ENCODE data around the gene UBXN10. TPM values are rescaled to one million over a fixed set of nuclear protein-coding genes. Genes with fewer than 3 reads are reported as not detected.

Gene UBXN10
- total and polyA plus RNA-seq, 2 of the 4 experiments (the other 2 are of a cell fraction) = not detected

- no CpG with 5 or more reads among the region's 3 CpGs for WGBS, 2 experiments (ENCODE audit: extremely low coverage in 2 of 2, insufficient read length in 1 of 2)
- no peaks in the 10 kb centered on the region for H3K9me1 ChIP-seq (ENCODE audit: insufficient read depth, low read length)
- no peaks in the 10 kb centered on the region for H4K20me1 ChIP-seq (ENCODE audit: insufficient read depth, low read length)
- no peak overlapping the region for H3K27ac ChIP-seq (ENCODE audit: insufficient read depth, low read length)
- ChIA-PET CTCF (no interaction called here), POLR2A (ENCODE audit: unreplicated experiment) (no interaction called here)
- H3K9me3 ChIP-seq (ENCODE audit: control insufficient read depth, insufficient read depth, low read length) = peaks cover 5% of the 10 kb centered on the region; the same call in 1 of the 2 replicates
- H2BK5ac ChIP-seq (ENCODE audit: low read depth, low read length, poor library complexity, severe bottlenecking) = no peak overlapping the region
- no peak overlapping the region for H2AFZ ChIP-seq (replicated peaks; ENCODE audit: low read length, poor library complexity)
- H2AK5ac ChIP-seq (ENCODE audit: low read depth, low read length) = no peak overlapping the region
- no peaks in the 10 kb centered on the region for H3K79me1 ChIP-seq (ENCODE audit: low read depth in 1 of 2, low read length in 2 of 2)
- no peak overlapping the region for H3K14ac ChIP-seq (replicated peaks; ENCODE audit: low read depth, low read length)
- no peak overlapping the region for H4K91ac ChIP-seq (ENCODE audit: insufficient read depth, low read depth, low read length)
- ATAC-seq (ENCODE audit: low read depth) (no peak), DNase-seq (no peak)
- no peak overlapping the region for H2AK9ac ChIP-seq (replicated peaks; ENCODE audit: low read depth, low read length, poor library complexity)
- no peak overlapping the region for H3K23ac ChIP-seq (ENCODE audit: low read depth, low read length)
- no peaks in the 10 kb centered on the region for H3K4me1 ChIP-seq (ENCODE audit: control insufficient read depth, insufficient read depth, low read length)
- no peak overlapping the region for H3K56ac ChIP-seq (ENCODE audit: extremely low read depth, insufficient read depth, low read length)
- no peak overlapping the region for H3K18ac ChIP-seq (ENCODE audit: low read depth, low read length)
- H3K4ac ChIP-seq (ENCODE audit: low read depth, low read length) = no peak overlapping the region
- H3K9ac ChIP-seq (ENCODE audit: low read depth, low read length) = no peak overlapping the region
- intact Hi-C loops (cut with micrococcal nuclease) (no loop called here), dilution Hi-C loops (cut with HindIII; ENCODE audit: low sequenced_read_pairs, unreplicated experiment) (no loop called here), in situ Hi-C loops (cut with MboI; ENCODE audit: low sequenced_read_pairs) (no loop called here)
- no peak overlapping the region for H2BK15ac ChIP-seq (ENCODE audit: low read depth, low read length)
- H3K4me3 ChIP-seq (ENCODE audit: insufficient read depth, low read depth, low read length) = no peak overlapping the region
- H3K27me3 ChIP-seq (ENCODE audit: control insufficient read depth, insufficient read depth, low read length) = peaks cover 34% of the 10 kb centered on the region
- H2BK20ac ChIP-seq (ENCODE audit: low read depth, low read length) = no peak overlapping the region
- H4K8ac ChIP-seq (ENCODE audit: low read depth in 2 of 2, low read length in 2 of 2) = no peak overlapping the region
- no peak overlapping the region for H4K5ac ChIP-seq (ENCODE audit: low read depth, low read length)
- no TSS peak for BruUV-seq (replicated peaks)
- no peak overlapping the region for H2BK120ac ChIP-seq (ENCODE audit: low read depth, low read length)
- TF ChIP-seq CEBPB (IDR thresholded peaks at IDR 0.05; ENCODE audit: low read depth, low read length) = no peak
- no peak for TF ChIP-seq MAFK (IDR thresholded peaks at IDR 0.05; ENCODE audit: low read depth, low read length)
- no peak for TF ChIP-seq MAZ (IDR thresholded peaks at IDR 0.05; ENCODE audit: borderline replicate concordance, low read depth, low read length)
- no peak for TF ChIP-seq POLR2A (IDR thresholded peaks at IDR 0.05; ENCODE audit: low read depth, low read length)
- TF ChIP-seq RFX5 (IDR thresholded peaks at IDR 0.05; ENCODE audit: low read depth, low read length) = no peak
- no peak for TF ChIP-seq SMC3 (IDR thresholded peaks at IDR 0.05; ENCODE audit: low read depth, low read length)
- TF ChIP-seq NFE2L2 (IDR thresholded peaks at IDR 0.05; ENCODE audit: low read depth, low read length) = no peak
- no peak for TF ChIP-seq MXI1 (IDR thresholded peaks at IDR 0.05; ENCODE audit: borderline replicate concordance, low read depth, low read length)
- no peak for TF ChIP-seq CTCF (conservative IDR thresholded peaks at IDR 0.05; ENCODE audit: low read depth, low read length)
- no peak for TF ChIP-seq USF2 (IDR thresholded peaks at IDR 0.05; ENCODE audit: low read depth, low read length)
- no peak for TF ChIP-seq RCOR1 (IDR thresholded peaks at IDR 0.05; ENCODE audit: insufficient replicate concordance, low read length)
- no peak for TF ChIP-seq RAD21 (IDR thresholded peaks at IDR 0.05; ENCODE audit: low read length)
- TF ChIP-seq ELK1 (IDR thresholded peaks at IDR 0.05; ENCODE audit: borderline replicate concordance, low read depth, low read length) = no peak
- TF ChIP-seq BHLHE40 (IDR thresholded peaks at IDR 0.05; ENCODE audit: low read depth, low read length) = no peak
- no peak for TF ChIP-seq FOS (IDR thresholded peaks at IDR 0.05; ENCODE audit: low read depth, low read length)
- TF ChIP-seq CHD1 (IDR thresholded peaks at IDR 0.05; ENCODE audit: low read depth, low read length) = no peak
- no peaks in the 10 kb centered on the region for H3K36me3 ChIP-seq (ENCODE audit: control insufficient read depth, insufficient read depth, low read length)
- H3K4me2 ChIP-seq (ENCODE audit: low read depth, low read length) = no peak overlapping the region
Observed at GRCh38 chr1:20180844-20181207, 5.1 kb upstream of the UBXN10 start.

All from IMR-90 (cell line).